ENCODE data around the gene CFLAR. TPM values are rescaled to one million over a fixed set of nuclear protein-coding genes. Genes with fewer than 3 reads are reported as not detected.

Gene CFLAR
- total RNA-seq, 1 experiment from 2014 or later, result 56.4 TPM

- no peaks in the 10 kb centered on the region for H3K27me3 Mint-ChIP-seq (ENCODE audit: insufficient read depth, unreplicated experiment)
- no peak for TF ChIP-seq CTCF (IDR thresholded peaks at IDR 0.05; ENCODE audit: insufficient read depth in 1 of 2, low read depth in 1 of 2, low read length in 1 of 2, severe bottlenecking in 1 of 2, unreplicated experiment in 1 of 2)
- ChIA-PET POLR2A (no interaction called here), CTCF (no interaction called here)
- Histone ChIP-seq H3K4me1 (no peaks in the 10 kb centered on the region), H3K4me3 (ENCODE audit: low read depth, low read length) (no peak overlapping the region), H3K36me3 (ENCODE audit: control insufficient read depth, insufficient read depth, low read length) (no peaks in the 10 kb centered on the region), H3K27me3 (replicated peaks; ENCODE audit: control insufficient read depth, insufficient read depth, low read length) (no peaks in the 10 kb centered on the region), H3K9me3 (no peaks in the 10 kb centered on the region)
- no peak for DNase-seq
- H3K27ac Mint-ChIP-seq (ENCODE audit: unreplicated experiment), result no peak overlapping the region
- no TSS peak for BruUV-seq (replicated peaks)
- intact Hi-C loops (cut with micrococcal nuclease; ENCODE audit: unreplicated experiment), result no loop called here
- H3K9me3 Mint-ChIP-seq (ENCODE audit: unreplicated experiment), result peaks cover 5% of the 10 kb centered on the region
- no peaks in the 10 kb centered on the region for H3K4me1 Mint-ChIP-seq (ENCODE audit: low read depth, unreplicated experiment)
- no peak overlapping the region for H3K4me3 Mint-ChIP-seq (ENCODE audit: unreplicated experiment)
- no peaks in the 10 kb centered on the region for H3K36me3 Mint-ChIP-seq (ENCODE audit: insufficient read depth, unreplicated experiment)
Measured at GRCh38 chr2:201107624-201108023, 8.3 kb upstream of the CFLAR start.

- ChIA-PET POLR2A (no interaction called here), CTCF (no interaction called here)
- Mint-ChIP-seq H3K4me3 (ENCODE audit: unreplicated experiment) (no peak overlapping the region), H3K36me3 (ENCODE audit: insufficient read depth, unreplicated experiment) (no peaks in the 10 kb centered on the region), H3K4me1 (ENCODE audit: low read depth, unreplicated experiment) (no peaks in the 10 kb centered on the region), H3K27me3 (ENCODE audit: insufficient read depth, unreplicated experiment) (no peaks in the 10 kb centered on the region), H3K27ac (ENCODE audit: unreplicated experiment) (no peak overlapping the region), H3K9me3 (ENCODE audit: unreplicated experiment) (peaks cover 5% of the 10 kb centered on the region)
- intact Hi-C loops (cut with micrococcal nuclease; ENCODE audit: unreplicated experiment), result no loop called here
- Histone ChIP-seq H3K36me3 (ENCODE audit: control insufficient read depth, insufficient read depth, low read length) (no peaks in the 10 kb centered on the region), H3K4me3 (ENCODE audit: low read depth, low read length) (no peak overlapping the region), H3K9me3 (no peaks in the 10 kb centered on the region), H3K4me1 (no peaks in the 10 kb centered on the region), H3K27me3 (replicated peaks; ENCODE audit: control insufficient read depth, insufficient read depth, low read length) (no peaks in the 10 kb centered on the region)
- no peak for TF ChIP-seq CTCF (IDR thresholded peaks at IDR 0.05; ENCODE audit: insufficient read depth in 1 of 2, low read depth in 1 of 2, low read length in 1 of 2, severe bottlenecking in 1 of 2, unreplicated experiment in 1 of 2)
- BruUV-seq (replicated peaks), result no TSS peak
- DNase-seq, result no peak
Measured at GRCh38 chr2:201108341-201108740, 7.6 kb upstream of the CFLAR start.

- no peaks in the 10 kb centered on the region for H3K36me3 Mint-ChIP-seq (ENCODE audit: insufficient read depth, unreplicated experiment)
- no peak overlapping the region for H3K27ac Mint-ChIP-seq (ENCODE audit: unreplicated experiment)
- H3K27me3 Mint-ChIP-seq (ENCODE audit: insufficient read depth, unreplicated experiment), result no peaks in the 10 kb centered on the region
- H3K4me3 ChIP-seq (ENCODE audit: low read depth, low read length), result no peak overlapping the region
- no peak for TF ChIP-seq CTCF (IDR thresholded peaks at IDR 0.05; ENCODE audit: insufficient read depth in 1 of 2, low read depth in 1 of 2, low read length in 1 of 2, severe bottlenecking in 1 of 2, unreplicated experiment in 1 of 2)
- H3K9me3 ChIP-seq, result no peaks in the 10 kb centered on the region
- DNase-seq, result no peak
- H3K9me3 Mint-ChIP-seq (ENCODE audit: unreplicated experiment), result peaks cover 5% of the 10 kb centered on the region
- BruUV-seq (replicated peaks), result no TSS peak
- ChIA-PET CTCF (no interaction called here), POLR2A (no interaction called here)
- H3K4me3 Mint-ChIP-seq (ENCODE audit: unreplicated experiment), result no peak overlapping the region
- no peaks in the 10 kb centered on the region for H3K4me1 ChIP-seq
- H3K36me3 ChIP-seq (ENCODE audit: control insufficient read depth, insufficient read depth, low read length), result no peaks in the 10 kb centered on the region
- intact Hi-C loops (cut with micrococcal nuclease; ENCODE audit: unreplicated experiment), result no loop called here
- H3K4me1 Mint-ChIP-seq (ENCODE audit: low read depth, unreplicated experiment), result no peaks in the 10 kb centered on the region
- no peaks in the 10 kb centered on the region for H3K27me3 ChIP-seq (replicated peaks; ENCODE audit: control insufficient read depth, insufficient read depth, low read length)
Measured at GRCh38 chr2:201109186-201109585, 6.8 kb upstream of the CFLAR start.
